Skeletal muscle satellite cell (primary cell): ENCODE data around the gene AJUBA.
"Not testable (repeated sequence)": the region's sequence is repeated elsewhere in the genome, so short reads cannot be mapped to it uniquely, and the experiment has no call there.

Experiments used
- H3K27me3 ChIP-seq: 2 replicates; pipeline ENCODE4 v1.7.0; 2013; ENCODE audit warnings: low read length; ENCODE audit not compliant: control insufficient read depth, insufficient read depth
- H3K36me3 ChIP-seq: 2 replicates; pipeline ENCODE4 v1.7.0; 2013; ENCODE audit warnings: mild to moderate bottlenecking, control low read depth, low read length; ENCODE audit not compliant: insufficient read depth
- H3K4me1 ChIP-seq: 2 replicates; pipeline ENCODE4 v1.7.0; 2013; ENCODE audit warnings: low read length; ENCODE audit not compliant: control insufficient read depth, insufficient read depth
- H3K4me2 ChIP-seq: 2 replicates; pipeline ENCODE4 v1.7.0; 2013; ENCODE audit warnings: mild to moderate bottlenecking, low read length
- H3K4me3 ChIP-seq: 2 replicates; pipeline ENCODE4 v1.7.0; 2013; ENCODE audit warnings: low read length
- H3K9ac ChIP-seq: 2 replicates; pipeline ENCODE4 v1.7.0; 2013; ENCODE audit warnings: mild to moderate bottlenecking, low read depth, low read length, moderate library complexity
- H3K9me3 ChIP-seq: replicated peaks from 2 replicates; pipeline ENCODE4 v1.7.0; 2013; ENCODE audit warnings: mild to moderate bottlenecking, control low read depth, low read length

AJUBA gene

GRCh38 chr14:23005451-23006187, 23.3 kb upstream of the AJUBA start:
- H3K4me2 ChIP-seq = peak overlapping the region; percentile 93
- peaks cover 38% of the 10 kb centered on the region for H3K4me1 ChIP-seq
- H3K9me3 ChIP-seq = no peaks in the 10 kb centered on the region
- no peaks in the 10 kb centered on the region for H3K27me3 ChIP-seq
- peak overlapping the region; percentile 89 for H3K9ac ChIP-seq
- peak overlapping the region; percentile 79 for H3K4me3 ChIP-seq
- H3K36me3 ChIP-seq = no peaks in the 10 kb centered on the region

- not testable (repeated sequence) for H3K36me3 ChIP-seq, H3K4me3 ChIP-seq, H3K9ac ChIP-seq, H3K4me2 ChIP-seq, H3K9me3 ChIP-seq, H3K27me3 ChIP-seq
- H3K4me1 ChIP-seq = peaks cover 30% of the 10 kb centered on the region
Measured at GRCh38 chr14:23004274-23004673, 21.9 kb upstream of the AJUBA start.

GRCh38 chr14:23002592-23002991, 20.2 kb upstream of the AJUBA start:
- H3K4me2 ChIP-seq = no peak overlapping the region
- no peak overlapping the region for H3K4me3 ChIP-seq
- no peak overlapping the region for H3K9ac ChIP-seq
- H3K27me3 ChIP-seq = no peaks in the 10 kb centered on the region
- no peaks in the 10 kb centered on the region for H3K36me3 ChIP-seq
- H3K4me1 ChIP-seq = peaks cover 20% of the 10 kb centered on the region
- no peaks in the 10 kb centered on the region for H3K9me3 ChIP-seq

GRCh38 chr14:23000860-23001259, 18.5 kb upstream of the AJUBA start:
- no peaks in the 10 kb centered on the region for H3K36me3 ChIP-seq
- no peak overlapping the region for H3K4me3 ChIP-seq
- H3K9me3 ChIP-seq = no peaks in the 10 kb centered on the region
- no peak overlapping the region for H3K9ac ChIP-seq
- no peak overlapping the region for H3K4me2 ChIP-seq
- no peaks in the 10 kb centered on the region for H3K27me3 ChIP-seq
- H3K4me1 ChIP-seq = peaks cover 10% of the 10 kb centered on the region

GRCh38 chr14:22998329-22999012, 16.1 kb upstream of the AJUBA start:
- H3K4me2 ChIP-seq = no peak overlapping the region
- no peaks in the 10 kb centered on the region for H3K9me3 ChIP-seq
- H3K27me3 ChIP-seq = no peaks in the 10 kb centered on the region
- no peak overlapping the region for H3K9ac ChIP-seq
- H3K36me3 ChIP-seq = no peaks in the 10 kb centered on the region
- peaks cover 6% of the 10 kb centered on the region for H3K4me1 ChIP-seq
- no peak overlapping the region for H3K4me3 ChIP-seq

- Histone ChIP-seq H3K4me3 (no peak overlapping the region), H3K27me3 (no peaks in the 10 kb centered on the region), H3K9ac (no peak overlapping the region), H3K4me1 (peaks cover 6% of the 10 kb centered on the region), H3K4me2 (no peak overlapping the region), H3K36me3 (no peaks in the 10 kb centered on the region), H3K9me3 (no peaks in the 10 kb centered on the region)
Measured at GRCh38 chr14:22997676-22998323, 15.4 kb upstream of the AJUBA start.

GRCh38 chr14:22996768-22997654, 14.7 kb upstream of the AJUBA start:
- H3K36me3 ChIP-seq = no peaks in the 10 kb centered on the region
- H3K9me3 ChIP-seq = no peaks in the 10 kb centered on the region
- H3K9ac ChIP-seq = no peak overlapping the region
- H3K27me3 ChIP-seq = no peaks in the 10 kb centered on the region
- no peak overlapping the region for H3K4me2 ChIP-seq
- no peak overlapping the region for H3K4me3 ChIP-seq
- H3K4me1 ChIP-seq = peaks cover 6% of the 10 kb centered on the region

GRCh38 chr14:22995889-22996625, 13.7 kb upstream of the AJUBA start:
- H3K36me3 ChIP-seq = no peaks in the 10 kb centered on the region
- H3K9me3 ChIP-seq = no peaks in the 10 kb centered on the region
- no peak overlapping the region for H3K4me3 ChIP-seq
- no peak overlapping the region for H3K9ac ChIP-seq
- no peaks in the 10 kb centered on the region for H3K27me3 ChIP-seq
- no peak overlapping the region for H3K4me2 ChIP-seq
- peaks cover 6% of the 10 kb centered on the region for H3K4me1 ChIP-seq

- H3K9me3 ChIP-seq = no peaks in the 10 kb centered on the region
- H3K36me3 ChIP-seq = no peaks in the 10 kb centered on the region
- H3K4me3 ChIP-seq = no peak overlapping the region
- H3K27me3 ChIP-seq = no peaks in the 10 kb centered on the region
- no peak overlapping the region for H3K9ac ChIP-seq
- peaks cover 6% of the 10 kb centered on the region for H3K4me1 ChIP-seq
- no peak overlapping the region for H3K4me2 ChIP-seq
Measured at GRCh38 chr14:22994762-22995275, 12.5 kb upstream of the AJUBA start.

- Histone ChIP-seq H3K4me3 (no peak overlapping the region), H3K9me3 (no peaks in the 10 kb centered on the region), H3K36me3 (no peaks in the 10 kb centered on the region), H3K4me2 (no peak overlapping the region), H3K9ac (no peak overlapping the region), H3K4me1 (peaks cover 6% of the 10 kb centered on the region), H3K27me3 (no peaks in the 10 kb centered on the region)
Measured at GRCh38 chr14:22993517-22993916, 11.2 kb upstream of the AJUBA start.
